Measurements from ENCODE around the gene NSG2. TPM values are rescaled to one million over a fixed set of nuclear protein-coding genes. Genes with fewer than 3 reads are reported as not detected.

NSG2 gene
- total and polyA plus RNA-seq, 8 donors: 0.75 to 4.8 (median 1.5) TPM; not detected in 3

DNA sequence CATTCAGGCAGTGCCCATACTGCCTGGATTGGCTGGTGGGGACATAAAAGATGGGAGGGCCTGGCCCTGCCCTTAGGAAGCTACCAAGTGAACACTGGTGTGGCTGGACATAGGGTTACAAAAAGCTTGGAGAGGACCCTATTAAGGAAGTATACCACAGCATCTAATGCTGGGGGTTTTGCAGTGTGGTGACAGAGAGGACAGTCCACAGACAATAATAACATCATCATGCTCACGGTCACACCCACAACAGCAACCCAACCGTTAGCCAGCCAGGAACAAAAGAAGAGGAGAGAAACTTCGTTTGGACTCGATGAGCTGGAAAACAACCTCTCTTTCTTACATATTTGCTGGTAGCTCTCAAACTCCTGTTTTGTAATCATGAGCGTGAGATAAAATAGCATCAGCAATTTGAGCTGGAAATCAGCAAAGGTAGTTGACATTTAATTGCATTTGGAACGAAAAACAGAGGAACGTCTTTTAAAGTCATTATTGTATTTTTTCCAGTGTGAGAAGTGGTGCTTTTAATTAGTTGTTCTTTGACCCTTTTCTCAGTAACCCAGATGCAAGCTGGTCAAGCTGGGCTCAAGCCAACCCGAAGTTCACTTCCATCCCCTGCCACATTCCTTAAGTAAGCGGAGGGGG, 73.4 kb downstream of the NSG2 start:
- Histone ChIP-seq H3K27me3 (no peaks in the 10 kb centered on the region), H3K27ac (no peak overlapping the region), H3K36me3 (no peaks in the 10 kb centered on the region), H3K4me3 (no peak overlapping the region), H3K9me3 (peaks cover 0 to under 1% (median 0%) of the 10 kb centered on the region in 4 donors), H3K4me1 (no peaks in the 10 kb centered on the region)
- intact Hi-C loops (cut with DNase I; ENCODE audit: low total_unique reads): no loop called here
- DNase-seq: no peak
- 68 to 75% (median 71%) methylated on average over 9 of the region's 9 CpGs for whole genome bisulfite sequencing, 5 donors
- TF ChIP-seq, protein P1, sequence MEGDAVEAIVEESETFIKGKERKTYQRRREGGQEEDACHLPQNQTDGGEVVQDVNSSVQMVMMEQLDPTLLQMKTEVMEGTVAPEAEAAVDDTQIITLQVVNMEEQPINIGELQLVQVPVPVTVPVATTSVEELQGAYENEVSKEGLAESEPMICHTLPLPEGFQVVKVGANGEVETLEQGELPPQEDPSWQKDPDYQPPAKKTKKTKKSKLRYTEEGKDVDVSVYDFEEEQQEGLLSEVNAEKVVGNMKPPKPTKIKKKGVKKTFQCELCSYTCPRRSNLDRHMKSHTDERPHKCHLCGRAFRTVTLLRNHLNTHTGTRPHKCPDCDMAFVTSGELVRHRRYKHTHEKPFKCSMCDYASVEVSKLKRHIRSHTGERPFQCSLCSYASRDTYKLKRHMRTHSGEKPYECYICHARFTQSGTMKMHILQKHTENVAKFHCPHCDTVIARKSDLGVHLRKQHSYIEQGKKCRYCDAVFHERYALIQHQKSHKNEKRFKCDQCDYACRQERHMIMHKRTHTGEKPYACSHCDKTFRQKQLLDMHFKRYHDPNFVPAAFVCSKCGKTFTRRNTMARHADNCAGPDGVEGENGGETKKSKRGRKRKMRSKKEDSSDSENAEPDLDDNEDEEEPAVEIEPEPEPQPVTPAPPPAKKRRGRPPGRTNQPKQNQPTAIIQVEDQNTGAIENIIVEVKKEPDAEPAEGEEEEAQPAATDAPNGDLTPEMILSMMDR (IDR thresholded peaks at IDR 0.05): no peak
- no peak for TF ChIP-seq POLR2AphosphoS5 (IDR thresholded peaks at IDR 0.05)
- TF ChIP-seq POLR2A (IDR thresholded peaks at IDR 0.05): no peak
- TF ChIP-seq EP300 (IDR thresholded peaks at IDR 0.05): no peak

DNA sequence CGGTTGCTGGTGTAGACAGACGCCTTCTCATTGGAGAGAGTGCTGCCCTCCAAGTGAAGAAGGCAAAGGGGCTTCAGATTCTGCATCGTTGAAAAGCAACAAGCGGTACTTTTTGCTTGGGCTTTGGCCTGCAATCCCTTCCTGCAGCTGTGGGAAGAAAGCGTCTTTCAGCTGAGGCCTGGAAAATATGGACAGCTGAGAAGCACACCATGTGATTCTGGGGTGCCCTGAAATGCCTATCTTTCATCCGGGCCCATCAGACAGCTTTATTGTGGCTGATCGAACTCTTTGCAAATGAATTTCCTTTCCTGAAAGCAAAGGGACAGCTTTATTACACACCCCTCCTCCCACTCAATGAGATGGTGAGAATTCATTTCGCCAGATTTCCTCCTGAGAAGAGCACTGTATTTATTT, 74.0 kb downstream of the NSG2 start:
- no peaks in the 10 kb centered on the region for H3K4me1 ChIP-seq
- H3K36me3 ChIP-seq: no peaks in the 10 kb centered on the region
- 61 to 68% (median 62%) methylated on average over 8 of the region's 8 CpGs for WGBS, 5 donors
- TF ChIP-seq POLR2A (IDR thresholded peaks at IDR 0.05): no peak
- no peak for TF ChIP-seq POLR2AphosphoS5 (IDR thresholded peaks at IDR 0.05)
- no peak for TF ChIP-seq EP300 (IDR thresholded peaks at IDR 0.05)
- TF ChIP-seq, protein P1 (IDR thresholded peaks at IDR 0.05): no peak
- intact Hi-C loops (cut with DNase I; ENCODE audit: low total_unique reads): no loop called here
- H3K4me3 ChIP-seq: no peak overlapping the region
- no peaks in the 10 kb centered on the region for H3K27me3 ChIP-seq
- DNase-seq: no peak
- H3K27ac ChIP-seq: no peak overlapping the region
- H3K9me3 ChIP-seq: peaks cover 0 to 4% (median 0%) of the 10 kb centered on the region in 4 donors

DNA sequence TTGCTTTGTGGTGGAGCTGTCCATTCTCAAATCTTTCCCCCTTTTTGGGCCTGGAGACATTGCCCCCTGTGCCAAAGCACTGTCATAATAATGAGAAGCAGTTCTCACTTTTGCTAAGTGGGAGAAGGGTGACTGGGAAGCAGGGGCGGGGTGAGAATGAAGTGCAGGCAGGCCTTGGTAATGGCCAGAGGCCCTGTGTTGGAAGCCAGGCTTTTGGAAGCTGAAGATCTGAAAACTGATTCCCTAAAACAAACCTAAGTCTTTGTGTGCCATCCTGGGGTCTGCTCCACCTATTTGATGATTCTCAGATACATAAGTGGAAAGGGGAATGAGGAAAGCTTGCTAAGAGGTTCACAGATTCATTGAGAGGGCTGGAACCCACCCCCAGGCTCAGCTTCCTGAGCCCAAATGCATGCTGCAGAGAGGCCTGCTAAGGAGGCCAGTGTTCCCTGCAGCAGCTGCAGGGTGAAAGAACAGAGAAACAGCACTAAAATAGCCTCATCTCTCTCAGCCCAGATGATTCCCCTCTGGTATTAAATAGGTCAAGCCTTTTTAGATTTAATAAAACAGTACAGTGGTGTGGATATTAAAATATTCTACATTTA, 75.0 kb downstream of the NSG2 start:
- intact Hi-C loops (cut with DNase I; ENCODE audit: low total_unique reads): no loop called here
- Histone ChIP-seq H3K36me3 (no peaks in the 10 kb centered on the region), H3K27ac (no peak overlapping the region), H3K27me3 (no peaks in the 10 kb centered on the region), H3K4me3 (no peak overlapping the region), H3K4me1 (no peaks in the 10 kb centered on the region), H3K9me3 (peaks cover 0 to 13% (median 6%) of the 10 kb centered on the region in 4 donors)
- DNase-seq: no peak
- TF ChIP-seq EP300 (IDR thresholded peaks at IDR 0.05) (no peak), POLR2AphosphoS5 (IDR thresholded peaks at IDR 0.05) (no peak), POLR2A (IDR thresholded peaks at IDR 0.05) (no peak)
- TF ChIP-seq, protein P1 (IDR thresholded peaks at IDR 0.05): no peak
- WGBS, 5 donors: 24 to 55% (median 54%) methylated on average over 1 of the region's 1 CpG

DNA sequence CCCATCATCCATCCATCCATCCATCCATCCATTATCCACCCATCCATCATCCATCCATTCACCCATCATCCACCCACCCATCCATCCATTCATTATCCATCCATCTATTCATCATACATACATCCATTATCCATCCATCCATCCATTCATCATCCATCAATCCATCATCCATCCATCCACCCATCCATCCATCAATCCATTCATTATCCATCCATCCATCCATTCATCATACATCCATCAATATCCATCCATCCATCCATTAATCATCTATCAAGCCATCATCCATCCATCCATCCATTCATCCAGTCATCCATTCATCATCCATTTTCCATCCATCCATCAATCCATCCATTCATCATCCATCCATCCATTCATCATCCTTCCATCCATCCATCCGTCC, 89.0 kb downstream of the NSG2 start:
- H3K27me3 ChIP-seq: no peaks in the 10 kb centered on the region
- no peaks in the 10 kb centered on the region for H3K4me1 ChIP-seq
- DNase-seq: no peak
- 57 to 86% (median 78%) methylated on average over 1 of the region's 1 CpG for WGBS, 5 donors
- TF ChIP-seq EP300 (IDR thresholded peaks at IDR 0.05): no peak
- no peak for TF ChIP-seq POLR2A (IDR thresholded peaks at IDR 0.05)
- TF ChIP-seq POLR2AphosphoS5 (IDR thresholded peaks at IDR 0.05): no peak
- TF ChIP-seq, protein P1 (IDR thresholded peaks at IDR 0.05): no peak
- H3K36me3 ChIP-seq: no peaks in the 10 kb centered on the region
- no peak overlapping the region for H3K27ac ChIP-seq
- intact Hi-C loops (cut with DNase I; ENCODE audit: low total_unique reads): no loop called here
- peaks cover 0 to 11% (median 3%) of the 10 kb centered on the region in 4 donors for H3K9me3 ChIP-seq
- no peak overlapping the region for H3K4me3 ChIP-seq

Data from stomach (tissue), 9 donors.